ENCODE measurements around the gene GPC1.

- TF ChIP-seq, protein P1, sequence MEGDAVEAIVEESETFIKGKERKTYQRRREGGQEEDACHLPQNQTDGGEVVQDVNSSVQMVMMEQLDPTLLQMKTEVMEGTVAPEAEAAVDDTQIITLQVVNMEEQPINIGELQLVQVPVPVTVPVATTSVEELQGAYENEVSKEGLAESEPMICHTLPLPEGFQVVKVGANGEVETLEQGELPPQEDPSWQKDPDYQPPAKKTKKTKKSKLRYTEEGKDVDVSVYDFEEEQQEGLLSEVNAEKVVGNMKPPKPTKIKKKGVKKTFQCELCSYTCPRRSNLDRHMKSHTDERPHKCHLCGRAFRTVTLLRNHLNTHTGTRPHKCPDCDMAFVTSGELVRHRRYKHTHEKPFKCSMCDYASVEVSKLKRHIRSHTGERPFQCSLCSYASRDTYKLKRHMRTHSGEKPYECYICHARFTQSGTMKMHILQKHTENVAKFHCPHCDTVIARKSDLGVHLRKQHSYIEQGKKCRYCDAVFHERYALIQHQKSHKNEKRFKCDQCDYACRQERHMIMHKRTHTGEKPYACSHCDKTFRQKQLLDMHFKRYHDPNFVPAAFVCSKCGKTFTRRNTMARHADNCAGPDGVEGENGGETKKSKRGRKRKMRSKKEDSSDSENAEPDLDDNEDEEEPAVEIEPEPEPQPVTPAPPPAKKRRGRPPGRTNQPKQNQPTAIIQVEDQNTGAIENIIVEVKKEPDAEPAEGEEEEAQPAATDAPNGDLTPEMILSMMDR (IDR thresholded peaks at IDR 0.05) = no peak
- TF ChIP-seq POLR2A (IDR thresholded peaks at IDR 0.05) = no peak
- no peak for TF ChIP-seq EP300 (IDR thresholded peaks at IDR 0.05)
These were observed 30.3 kb upstream of the GPC1 start for GRCh38 chr2:240405133-240405532.
